GM21737 (cell line): ENCODE data around the gene SHPK.

Experiments
- ATAC-seq: cut with Tn5 transposase; IDR thresholded peaks from one replicate; pipeline ENCODE4 v1.9.1; 2021; ENCODE audit warnings: mild to moderate bottlenecking, moderate library complexity; ENCODE audit not compliant: unreplicated experiment

The SHPK gene

GRCh38 chr17:3630781-3631180, 5.3 kb downstream of the SHPK start:
- no peak for ATAC-seq

GRCh38 chr17:3627769-3628167, 8.3 kb downstream of the SHPK start:
- no peak for ATAC-seq

GRCh38 chr17:3626831-3627768, 8.9 kb downstream of the SHPK start:
- no peak for ATAC-seq

- no peak for ATAC-seq
Observed at GRCh38 chr17:3622977-3623594, 13.0 kb downstream of the SHPK start.

GRCh38 chr17:3621146-3621720, 14.8 kb downstream of the SHPK start:
- ATAC-seq: no peak

GRCh38 chr17:3615160-3615870, 20.7 kb downstream of the SHPK start:
- no peak for ATAC-seq

GRCh38 chr17:3613124-3613523, 22.9 kb downstream of the SHPK start:
- no peak for ATAC-seq

- no peak for ATAC-seq
Observed at GRCh38 chr17:3610523-3610922, 25.5 kb downstream of the SHPK start.

GRCh38 chr17:3609689-3610088, 26.4 kb downstream of the SHPK start:
- ATAC-seq: no peak

GRCh38 chr17:3603870-3604259, 32.2 kb downstream of the SHPK start:
- ATAC-seq: no peak

- no peak for ATAC-seq
Observed at GRCh38 chr17:3603119-3603869, 32.8 kb downstream of the SHPK start.

GRCh38 chr17:3602499-3602898, 33.6 kb downstream of the SHPK start:
- no peak for ATAC-seq

- no peak for ATAC-seq
Observed at GRCh38 chr17:3600529-3601205, 35.4 kb downstream of the SHPK start.

- no peak for ATAC-seq
Observed at GRCh38 chr17:3598078-3598477, 38.0 kb downstream of the SHPK start.

- ATAC-seq: no peak
Observed at GRCh38 chr17:3596804-3597464, 39.1 kb downstream of the SHPK start.

GRCh38 chr17:3594976-3595375, 41.1 kb downstream of the SHPK start:
- no peak for ATAC-seq

GRCh38 chr17:3594051-3594800, 41.8 kb downstream of the SHPK start:
- no peak for ATAC-seq

- ATAC-seq: no peak
Observed at GRCh38 chr17:3593384-3593783, 42.7 kb downstream of the SHPK start.
